H1 (cell line): ENCODE data around the gene NEU4. TPM values are rescaled to one million over a fixed set of nuclear protein-coding genes. Genes with fewer than 3 reads are reported as not detected.

Source experiments
- ASH2L ChIP-seq: fragments of 200-600, 300-600 bp; sonication (generic); IDR thresholded peaks from one replicate; pipeline ENCODE4 v1.7.1; 2017; ENCODE audit warnings: low read length
- RFX5 ChIP-seq: IDR thresholded peaks from 2 replicates; pipeline ENCODE4 v1.6.1; 2011; ENCODE audit warnings: low read depth, low read length, improper control_type of control experiment, borderline replicate concordance
- YY1 ChIP-seq: IDR thresholded peaks from 2 replicates; pipeline ENCODE4 v1.6.1; 2011; ENCODE audit warnings: low read depth, mild to moderate bottlenecking, low read length
- polyA plus RNA-seq, 7 experiments: library from polyadenylated mRNA; depleted of rRNA in 3 of 7; stranded (reverse) in 5 of 7; unstranded in 2 of 7; fragments of >200 nt in 5 of 7; fragments of 200-250 nt in 2 of 7; gene quantifications; 1 replicate in 5 of 7; 2 replicates in 1 of 7; 4 replicates in 1 of 7; pipeline versions ENCODE4 v1.2.1 to v1.2.3, GENCODE V29; 2011 to 2013; ENCODE audit warnings: missing spikeins in 2 of 7, mixed read lengths in 2 of 7
- total RNA-seq: library from RNA; stranded (reverse); fragmentation: NEBNext Ultra II Directional; extraction: Animal tissue kit (Norgen Biotek cat#: 25700); gene quantifications from 2 replicates; pipeline ENCODE4 v1.2.1, GENCODE V29; 2021

Gene NEU4
- total and polyA plus RNA-seq, 2 of the 8 experiments (the other 6 are each of a cell fraction or from before 2014, with no cell fraction given), result 0.32 to 0.50 TPM

DNA sequence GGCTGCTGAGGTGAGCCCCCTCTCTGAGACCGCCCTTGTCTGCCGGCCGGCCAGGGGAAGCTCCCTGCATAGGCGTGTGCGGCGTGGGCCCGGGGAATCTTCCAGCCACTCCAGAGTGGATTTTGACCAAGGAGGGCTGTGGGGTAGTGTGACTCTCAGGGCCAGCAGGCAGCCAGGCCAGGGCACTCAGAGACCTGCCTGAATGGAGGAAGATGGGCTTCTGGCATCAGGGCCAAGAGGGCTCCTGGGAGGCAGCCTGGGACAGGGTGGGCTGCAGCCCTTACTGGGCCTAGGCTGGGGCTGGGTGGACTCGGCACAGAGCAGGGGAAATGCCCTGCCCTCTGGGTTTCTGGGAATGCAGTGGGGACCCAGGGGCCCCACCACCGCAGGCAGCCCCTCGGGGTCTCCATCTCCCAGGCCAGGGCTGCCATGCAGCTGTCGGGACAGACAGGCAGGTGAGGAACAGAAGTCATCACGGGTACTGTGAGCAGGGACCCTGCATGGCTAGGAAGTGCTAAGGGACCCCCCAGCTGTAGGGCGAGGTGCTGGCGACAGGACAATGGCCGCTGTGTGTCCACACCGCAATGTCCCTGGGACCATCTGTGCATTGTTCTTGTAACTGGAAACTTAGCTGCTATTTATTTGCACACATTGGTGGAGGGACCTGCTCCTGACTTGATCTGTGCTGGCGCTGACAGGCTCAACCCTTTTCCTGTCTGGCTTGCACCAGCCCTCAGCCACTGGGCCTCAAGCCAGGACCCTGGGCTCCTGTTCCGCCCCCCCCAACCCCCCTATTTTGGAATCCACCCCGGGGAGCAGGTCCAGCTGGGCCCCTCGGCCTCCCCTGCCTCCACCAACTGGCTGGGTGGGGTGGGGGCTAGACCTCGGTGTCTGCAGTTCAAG is 45.6 kb downstream of the NEU4 start (continued):
- TF ChIP-seq YY1, result no peak
- no peak for TF ChIP-seq RFX5
- no peak for TF ChIP-seq ASH2L
